HFF-Myc (cell line): ENCODE data around the gene KAZN.

Experiments
- DNase-seq: peaks from one replicate; pipeline ENCODE4 v3.0.0-alpha.2; 2011; ENCODE audit warnings: low read depth; ENCODE audit errors: extremely low read depth
- H3K4me3 ChIP-seq: replicated peaks from 2 replicates; pipeline ENCODE4 v1.5.1; 2011; ENCODE audit warnings: low read depth, mild to moderate bottlenecking, control low read depth, low read length
- TF ChIP-seq, protein P1 (sequence below): IDR thresholded peaks from 2 replicates; pipeline ENCODE4 v1.5.1; 2012; ENCODE audit warnings: mild to moderate bottlenecking, low read depth, low read length, control low read depth; ENCODE audit errors: missing control alignments

KAZN gene

DNA sequence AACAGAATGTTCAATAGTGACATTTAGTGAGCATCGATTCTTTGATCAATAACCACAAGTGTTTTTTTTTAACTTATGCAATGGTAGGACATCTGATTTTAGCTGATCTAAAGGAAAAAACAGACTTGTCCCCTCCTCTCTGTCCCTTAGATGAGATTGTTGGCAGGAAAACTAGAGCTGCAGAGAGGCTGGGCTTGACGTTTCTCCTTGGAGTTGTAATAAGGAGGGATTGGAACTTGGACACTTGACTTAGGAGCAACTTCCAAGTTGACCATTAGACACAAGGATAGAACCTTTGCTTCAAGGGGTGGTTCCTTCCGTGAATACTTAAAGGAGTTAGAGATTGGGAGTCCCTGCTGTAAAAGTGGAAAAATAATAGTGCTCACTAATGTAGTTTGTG is 49.9 kb downstream of the KAZN start:
- TF ChIP-seq, protein P1, sequence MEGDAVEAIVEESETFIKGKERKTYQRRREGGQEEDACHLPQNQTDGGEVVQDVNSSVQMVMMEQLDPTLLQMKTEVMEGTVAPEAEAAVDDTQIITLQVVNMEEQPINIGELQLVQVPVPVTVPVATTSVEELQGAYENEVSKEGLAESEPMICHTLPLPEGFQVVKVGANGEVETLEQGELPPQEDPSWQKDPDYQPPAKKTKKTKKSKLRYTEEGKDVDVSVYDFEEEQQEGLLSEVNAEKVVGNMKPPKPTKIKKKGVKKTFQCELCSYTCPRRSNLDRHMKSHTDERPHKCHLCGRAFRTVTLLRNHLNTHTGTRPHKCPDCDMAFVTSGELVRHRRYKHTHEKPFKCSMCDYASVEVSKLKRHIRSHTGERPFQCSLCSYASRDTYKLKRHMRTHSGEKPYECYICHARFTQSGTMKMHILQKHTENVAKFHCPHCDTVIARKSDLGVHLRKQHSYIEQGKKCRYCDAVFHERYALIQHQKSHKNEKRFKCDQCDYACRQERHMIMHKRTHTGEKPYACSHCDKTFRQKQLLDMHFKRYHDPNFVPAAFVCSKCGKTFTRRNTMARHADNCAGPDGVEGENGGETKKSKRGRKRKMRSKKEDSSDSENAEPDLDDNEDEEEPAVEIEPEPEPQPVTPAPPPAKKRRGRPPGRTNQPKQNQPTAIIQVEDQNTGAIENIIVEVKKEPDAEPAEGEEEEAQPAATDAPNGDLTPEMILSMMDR: no peak

GRCh38 chr1:14648896-14649855 is 50.7 kb downstream of the KAZN start:
- DNase-seq: no peak
- H3K4me3 ChIP-seq: no peak overlapping the region

More for the DNA sequence above, 49.9 kb downstream of the KAZN start:
- H3K4me3 ChIP-seq: no peak overlapping the region
- no peak for DNase-seq

DNA sequence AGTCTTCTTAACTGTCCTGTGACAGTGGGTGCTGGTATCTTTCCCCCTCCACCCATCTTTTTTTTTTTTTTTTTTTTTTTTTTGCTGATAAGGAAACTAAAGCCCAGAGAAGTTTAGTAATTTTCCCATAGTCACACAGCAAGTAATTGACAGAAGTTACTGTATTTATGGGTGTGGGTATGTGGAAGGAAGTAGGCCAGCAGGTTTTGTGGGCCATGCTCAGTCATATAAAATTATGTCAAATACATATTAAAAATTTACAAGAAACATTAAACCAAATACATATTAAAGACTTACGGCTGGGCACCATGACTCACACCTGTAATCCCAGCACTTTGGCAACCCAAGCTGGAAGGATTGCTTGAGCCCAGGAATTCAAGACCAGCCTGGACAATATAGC is 51.5 kb downstream of the KAZN start:
- no peak overlapping the region for H3K4me3 ChIP-seq
- TF ChIP-seq, protein P1: no peak
- no peak for DNase-seq

More at GRCh38 chr1:14648896-14649855, 50.7 kb downstream of the KAZN start:
- TF ChIP-seq, protein P1: no peak

DNA sequence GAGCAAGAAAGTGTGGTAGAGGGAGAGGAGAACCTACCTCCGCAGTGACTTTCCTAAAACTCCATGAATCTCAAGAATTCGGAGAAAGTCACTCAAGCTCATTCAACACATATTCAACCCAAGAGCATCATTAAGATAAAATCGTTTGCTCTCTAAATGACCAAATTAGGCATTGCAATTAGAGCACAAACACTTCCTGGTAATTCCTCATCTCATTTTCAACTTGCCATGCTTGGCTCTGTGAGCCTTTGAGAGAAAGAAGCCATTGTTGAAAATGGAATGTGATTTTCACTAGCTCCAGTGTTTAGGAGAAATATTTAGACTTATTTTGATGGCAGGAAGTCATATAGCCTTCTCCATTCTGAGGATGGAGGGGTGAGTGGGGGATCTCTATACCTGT is 52.5 kb downstream of the KAZN start:
- TF ChIP-seq, protein P1: no peak
- no peak for DNase-seq
- no peak overlapping the region for H3K4me3 ChIP-seq

- H3K4me3 ChIP-seq: no peak overlapping the region
- DNase-seq: no peak
- TF ChIP-seq, protein P1: no peak
These were observed 54.4 kb downstream of the KAZN start for GRCh38 chr1:14652840-14653239.

GRCh38 chr1:14653461-14653960 is 55.0 kb downstream of the KAZN start:
- DNase-seq: no peak
- no peak overlapping the region for H3K4me3 ChIP-seq
- TF ChIP-seq, protein P1: no peak
